A673 (cell line): ENCODE data around the gene BICC1.

ENCODE experiments used
- CTCF ChIP-seq: fragments of 300-800, 200-600 bp; sonication (generic); conservative IDR thresholded peaks from 2 replicates; pipeline ENCODE4 v1.5.1; 2017; ENCODE audit warnings: low read depth, mild to moderate bottlenecking, antibody characterized with exemption, low read length, moderate library complexity, mixed read lengths
- EZH2 ChIP-seq: fragments of 200-600 bp; sonication (generic); IDR thresholded peaks from 2 replicates; pipeline ENCODE4 v1.6.1; 2017; ENCODE audit warnings: borderline replicate concordance, low read depth, mild to moderate bottlenecking, mixed read lengths, antibody characterized with exemption, low read length; ENCODE audit not compliant: poor library complexity, severe bottlenecking

GRCh38 chr10:58557714-58558113, 45.0 kb downstream of the BICC1 start:
- TF ChIP-seq CTCF (no peak), EZH2 (no peak)
